IMR-90 (cell line): ENCODE data around the gene SETD6. TPM values are rescaled to one million over a fixed set of nuclear protein-coding genes. Genes with fewer than 3 reads are reported as not detected.

Experiments
- ATAC-seq: fragments of 200-7000 bp; cut with Tn5 transposase; 2 replicates; pipeline ENCODE4 v1.9.1; 2020; ENCODE audit warnings: low read depth, mild to moderate bottlenecking, moderate library complexity
- BruUV-seq: library from RNA; stranded (reverse); fragments of 400-500 nt; replicated peaks from 2 replicates; lab custom pipeline; 2021; lab: Mats Ljungman, UMichigan
- CTCF ChIA-PET: fragments of 300-600 bp; formaldehyde crosslinking; extraction: SDS; loops from one replicate; lab custom pipeline; 2021; ENCODE audit warnings: antibody characterized with exemption; lab: Yijun Ruan, JAX
- POLR2A ChIA-PET: fragments of 300-600 bp; sonication (Branson Sonifier 250); formaldehyde crosslinking; loops from one replicate; lab custom pipeline; 2022; ENCODE audit warnings: antibody characterized with exemption; ENCODE audit not compliant: unreplicated experiment; lab: Charles Lee
- DNase-seq: peaks from one replicate; pipeline ENCODE4 v3.0.0; 2013
- H2AFZ ChIP-seq: replicated peaks from 2 replicates; pipeline ENCODE3; 2013; ENCODE audit warnings: low read length, mild to moderate bottlenecking; ENCODE audit not compliant: poor library complexity
- H2AK5ac ChIP-seq: 2 replicates; pipeline ENCODE4 v1.6.1; 2013; ENCODE audit warnings: low read depth, low read length, inconsistent platforms
- H2AK9ac ChIP-seq: replicated peaks from 2 replicates; pipeline ENCODE3; 2013; ENCODE audit warnings: mild to moderate bottlenecking, low read depth, low read length, moderate library complexity; ENCODE audit not compliant: poor library complexity
- H2BK120ac ChIP-seq: 2 replicates; pipeline ENCODE4 v1.6.1; 2013; ENCODE audit warnings: low read depth, low read length, inconsistent platforms
- H2BK15ac ChIP-seq: 3 replicates; pipeline ENCODE4 v1.6.1; 2013; ENCODE audit warnings: low read depth, low read length, inconsistent platforms
- H2BK20ac ChIP-seq: 2 replicates; pipeline ENCODE4 v1.6.1; 2013; ENCODE audit warnings: low read depth, mild to moderate bottlenecking, inconsistent platforms, low read length, moderate library complexity
- H2BK5ac ChIP-seq: 2 replicates; pipeline ENCODE4 v1.6.1; 2013; ENCODE audit warnings: mild to moderate bottlenecking, low read depth, low read length, inconsistent platforms; ENCODE audit not compliant: poor library complexity, severe bottlenecking
- H3K14ac ChIP-seq: replicated peaks from 2 replicates; pipeline ENCODE4 v1.6.1; 2013; ENCODE audit warnings: low read depth, low read length, inconsistent platforms
- H3K18ac ChIP-seq: 2 replicates; pipeline ENCODE4 v1.6.1; 2013; ENCODE audit warnings: low read depth, low read length, control low read depth
- H3K23ac ChIP-seq: 2 replicates; pipeline ENCODE4 v1.6.1; 2013; ENCODE audit warnings: low read depth, low read length, inconsistent platforms
- H3K27ac ChIP-seq: 2 replicates; pipeline ENCODE4 v1.5.1; 2013; ENCODE audit warnings: mild to moderate bottlenecking, control low read depth, low read length; ENCODE audit not compliant: insufficient read depth
- H3K27me3 ChIP-seq: 2 replicates; pipeline ENCODE4 v1.6.1; 2013; ENCODE audit warnings: low read length; ENCODE audit not compliant: control insufficient read depth, insufficient read depth
- H3K36me3 ChIP-seq: 2 replicates; pipeline ENCODE4 v1.6.1; 2013; ENCODE audit warnings: low read length, mixed read lengths; ENCODE audit not compliant: control insufficient read depth, insufficient read depth
- H3K4ac ChIP-seq: 2 replicates; pipeline ENCODE4 v1.6.1; 2013; ENCODE audit warnings: low read depth, low read length, inconsistent platforms
- H3K4me1 ChIP-seq: 2 replicates; pipeline ENCODE4 v1.6.1; 2013; ENCODE audit warnings: low read length, mixed read lengths; ENCODE audit not compliant: control insufficient read depth, insufficient read depth
- H3K4me2 ChIP-seq: 2 replicates; pipeline ENCODE4 v1.6.1; 2013; ENCODE audit warnings: low read depth, mild to moderate bottlenecking, control low read depth, low read length, moderate library complexity
- H3K4me3 ChIP-seq: 2 replicates; pipeline ENCODE4 v1.5.1; 2013; ENCODE audit warnings: low read depth, mild to moderate bottlenecking, control low read depth, low read length, moderate library complexity; ENCODE audit not compliant: insufficient read depth
- H3K56ac ChIP-seq: 2 replicates; pipeline ENCODE4 v1.6.1; 2013; ENCODE audit warnings: low read length, inconsistent platforms; ENCODE audit not compliant: insufficient read depth; ENCODE audit errors: extremely low read depth
- H3K79me1 ChIP-seq, 2 experiments: 2 replicates each; pipeline ENCODE4 v1.6.1; 2013; ENCODE audit warnings: low read length in 2 of 2, inconsistent platforms in 1 of 2, low read depth in 1 of 2
- H3K9ac ChIP-seq: 2 replicates; pipeline ENCODE4 v1.6.1; 2013; ENCODE audit warnings: low read depth, low read length, control low read depth
- H3K9me1 ChIP-seq: 2 replicates; pipeline ENCODE4 v1.6.1; 2013; ENCODE audit warnings: low read length, inconsistent platforms; ENCODE audit not compliant: insufficient read depth
- H3K9me3 ChIP-seq: 2 replicates; pipeline ENCODE4 v1.6.1; 2013; ENCODE audit warnings: low read length; ENCODE audit not compliant: control insufficient read depth, insufficient read depth
- H4K20me1 ChIP-seq: 2 replicates; pipeline ENCODE4 v1.6.1; 2013; ENCODE audit warnings: low read length, inconsistent platforms; ENCODE audit not compliant: insufficient read depth
- H4K5ac ChIP-seq: 2 replicates; pipeline ENCODE4 v1.6.1; 2013; ENCODE audit warnings: mild to moderate bottlenecking, low read depth, low read length, control low read depth
- H4K8ac ChIP-seq, 2 experiments: 2 replicates each; pipeline ENCODE4 v1.6.1; 2013; ENCODE audit warnings: low read depth in 2 of 2, low read length in 2 of 2, control low read depth in 1 of 2, inconsistent platforms in 1 of 2
- H4K91ac ChIP-seq: 2 replicates; pipeline ENCODE4 v1.6.1; 2013; ENCODE audit warnings: low read depth, low read length, inconsistent platforms; ENCODE audit not compliant: insufficient read depth
- BHLHE40 ChIP-seq: fragments of 150-350 bp; IDR thresholded peaks from 2 replicates; pipeline ENCODE4 v1.6.1; 2016; ENCODE audit warnings: mild to moderate bottlenecking, low read depth, low read length
- CEBPB ChIP-seq: IDR thresholded peaks from 2 replicates; pipeline ENCODE4 v1.6.1; 2012; ENCODE audit warnings: low read depth, low read length, improper control_type of control experiment
- CHD1 ChIP-seq: IDR thresholded peaks from 2 replicates; pipeline ENCODE4 v1.6.1; 2012; ENCODE audit warnings: low read depth, low read length, improper control_type of control experiment
- CTCF ChIP-seq: conservative IDR thresholded peaks from 2 replicates; pipeline ENCODE4 v1.5.1; 2012; ENCODE audit warnings: mild to moderate bottlenecking, low read depth, low read length, improper control_type of control experiment
- ELK1 ChIP-seq: fragments of 150-350 bp; IDR thresholded peaks from 2 replicates; pipeline ENCODE4 v1.6.1; 2016; ENCODE audit warnings: low read depth, mild to moderate bottlenecking, low read length, moderate library complexity, borderline replicate concordance
- FOS ChIP-seq: fragments of 150-350 bp; IDR thresholded peaks from 2 replicates; pipeline ENCODE4 v1.6.1; 2016; ENCODE audit warnings: low read depth, low read length
- MAFK ChIP-seq: IDR thresholded peaks from 2 replicates; pipeline ENCODE4 v1.6.1; 2012; ENCODE audit warnings: low read depth, low read length, improper control_type of control experiment
- MAZ ChIP-seq: IDR thresholded peaks from 2 replicates; pipeline ENCODE4 v1.6.1; 2012; ENCODE audit warnings: low read depth, mild to moderate bottlenecking, low read length, improper control_type of control experiment, moderate library complexity, borderline replicate concordance
- MXI1 ChIP-seq: IDR thresholded peaks from 2 replicates; pipeline ENCODE4 v1.6.1; 2012; ENCODE audit warnings: low read depth, mild to moderate bottlenecking, low read length, moderate library complexity, borderline replicate concordance
- POLR2A ChIP-seq: IDR thresholded peaks from 2 replicates; pipeline ENCODE4 v1.6.1; 2012; ENCODE audit warnings: mild to moderate bottlenecking, low read depth, low read length
- RAD21 ChIP-seq: IDR thresholded peaks from 2 replicates; pipeline ENCODE4 v1.6.1; 2012; ENCODE audit warnings: low read length, improper control_type of control experiment
- RCOR1 ChIP-seq: IDR thresholded peaks from 2 replicates; pipeline ENCODE4 v1.6.1; 2012; ENCODE audit warnings: mild to moderate bottlenecking, low read length, improper control_type of control experiment; ENCODE audit not compliant: insufficient replicate concordance
- SMC3 ChIP-seq: fragments of 150-350 bp; IDR thresholded peaks from 2 replicates; pipeline ENCODE4 v1.6.1; 2016; ENCODE audit warnings: low read depth, mild to moderate bottlenecking, antibody characterized with exemption, low read length, moderate library complexity
- USF2 ChIP-seq: fragments of 150-350 bp; IDR thresholded peaks from 2 replicates; pipeline ENCODE4 v1.6.1; 2017; ENCODE audit warnings: mild to moderate bottlenecking, antibody characterized with exemption, low read length, low read depth
- WGBS, 2 experiments: methylation state at CpG; one replicate each; pipeline versions ENCODE4 v1.1.5 to v1.1.7; 2013; ENCODE audit warnings: missing lambda C conversion rate in 2 of 2; ENCODE audit not compliant: insufficient read length in 1 of 2; ENCODE audit errors: extremely low coverage in 2 of 2; 5-methylcytosine and 5-hydroxymethylcytosine counted together
- dilution Hi-C: fragments of 300-500 bp; cut with HindIII; formaldehyde crosslinking; loops from one replicate; pipeline ENCODE4 v1.14.3; 2018; ENCODE audit warnings: low sequenced_read_pairs; ENCODE audit not compliant: unreplicated experiment
- in situ Hi-C: fragments of 300-500 bp; cut with MboI; formaldehyde crosslinking; loops from 3 replicates; pipeline ENCODE4 v1.14.3; 2019; ENCODE audit warnings: low sequenced_read_pairs, inconsistent platforms, mixed read lengths
- intact Hi-C: fragments of 100-400 bp; cut with micrococcal nuclease; formaldehyde crosslinking; loops from 2 replicates; pipeline ENCODE4 v1.10.0; 2022
- polyA plus RNA-seq, 3 experiments: library from polyadenylated mRNA; depleted of rRNA; stranded (reverse); fragments of >200 nt; gene quantifications; 2 replicates each; pipeline ENCODE4 v1.2.3, GENCODE V29; 2012; ENCODE audit warnings: low replicate concordance in 1 of 3
- total RNA-seq: library from RNA; depleted of rRNA; stranded (reverse); fragments of >200 nt; gene quantifications from 2 replicates; pipeline ENCODE4 v1.2.3, GENCODE V29; 2012

SETD6 gene
- total and polyA plus RNA-seq, 2 of the 4 experiments (the other 2 are of a cell fraction): 3.2 to 6.4 TPM

- ATAC-seq (no peak), DNase-seq (no peak)
- Histone ChIP-seq H2BK20ac (no peak overlapping the region), H2BK5ac (no peak overlapping the region), H2AK9ac (no peak overlapping the region), H3K27ac (no peak overlapping the region), H4K8ac (no peak overlapping the region), H3K27me3 (peaks cover 12% of the 10 kb centered on the region), H2AK5ac (no peak overlapping the region), H3K23ac (no peak overlapping the region), H3K79me1 (no peaks in the 10 kb centered on the region), H4K91ac (no peak overlapping the region), H4K5ac (no peak overlapping the region), H3K9ac (no peak overlapping the region), H3K4me1 (no peaks in the 10 kb centered on the region), H2BK15ac (no peak overlapping the region), H3K56ac (no peak overlapping the region), H3K4ac (no peak overlapping the region), H3K4me3 (no peak overlapping the region), H3K14ac (no peak overlapping the region), H2BK120ac (no peak overlapping the region), H3K9me1 (no peaks in the 10 kb centered on the region), H3K4me2 (no peak overlapping the region), H3K36me3 (no peaks in the 10 kb centered on the region), H3K9me3 (no peaks in the 10 kb centered on the region), H3K18ac (no peak overlapping the region), H2AFZ (peak overlapping the region; percentile 51), H4K20me1 (no peaks in the 10 kb centered on the region)
- POLR2A ChIA-PET: no interaction called here
- dilution Hi-C loops (no loop called here), in situ Hi-C loops (no loop called here), intact Hi-C loops (loop anchor here (5.0 kb wide), 1 partner anchor 291 kb away; the partner anchor contains the start of gene CSNK2A2)
- no TSS peak for BruUV-seq
- TF ChIP-seq USF2: no peak
- no peak for TF ChIP-seq CTCF
- TF ChIP-seq RCOR1: no peak
- TF ChIP-seq MXI1: no peak
- no peak for TF ChIP-seq POLR2A
- no peak for TF ChIP-seq MAFK
- TF ChIP-seq BHLHE40: no peak
- no peak for TF ChIP-seq MAZ
- no peak for TF ChIP-seq FOS
- TF ChIP-seq ELK1: no peak
- no peak for TF ChIP-seq SMC3
- no peak for TF ChIP-seq CEBPB
- TF ChIP-seq CHD1: no peak
- no peak for TF ChIP-seq RAD21
- 0% methylated on average over 2 of the region's 3 CpGs; no CpG with 5 or more reads in 1 of the 2 experiments for WGBS, 2 experiments
- CTCF ChIA-PET: interaction anchor here (0.8 to 2.5 kb wide), 5 partner anchors 11 to 268 kb away, joined by 3 to 39 read pairs (median 3); partner anchors contain the start of gene NDRG4
Measured at GRCh38 chr16:58488531-58488930, 26.8 kb upstream of the SETD6 start.
